GM19455 (cell line): ENCODE results near the gene GNE.
A peak's percentile ranks its signal among the peaks of the same experiment; 100 is the strongest.

ENCODE experiments used
- ATAC-seq: cut with Tn5 transposase; IDR thresholded peaks from one replicate; pipeline ENCODE4 v1.9.1; 2021; ENCODE audit not compliant: unreplicated experiment

The GNE gene

GRCh38 chr9:36169708-36170107 is 88.5 kb downstream of the GNE start:
- no peak for ATAC-seq

DNA sequence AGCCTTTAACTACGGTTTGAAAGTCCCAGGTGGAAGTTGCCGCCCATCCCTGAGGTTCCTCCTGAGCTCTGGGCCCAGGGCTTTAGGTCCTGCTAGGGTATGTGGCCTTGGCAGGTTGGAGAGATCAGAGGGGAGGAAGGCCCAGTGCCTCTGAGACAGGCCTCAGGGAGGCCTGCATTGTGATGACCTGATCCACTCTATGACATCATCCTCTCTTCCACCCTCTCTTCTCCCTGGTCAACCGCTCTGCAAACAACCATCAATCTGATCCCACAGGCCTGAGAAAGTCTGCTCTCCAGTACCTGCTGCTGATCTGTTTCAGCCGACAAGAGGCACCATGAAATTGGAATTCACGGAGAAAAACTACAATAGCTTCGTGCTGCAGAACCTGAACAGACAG is 89.1 kb downstream of the GNE start, which contains the start of gene CCIN:
CCIN (plus strand) TSS at position 223 of the 400 bp plus-strand sequence; CDS start at position 338, 115 bp downstream.
- no peak for ATAC-seq

DNA sequence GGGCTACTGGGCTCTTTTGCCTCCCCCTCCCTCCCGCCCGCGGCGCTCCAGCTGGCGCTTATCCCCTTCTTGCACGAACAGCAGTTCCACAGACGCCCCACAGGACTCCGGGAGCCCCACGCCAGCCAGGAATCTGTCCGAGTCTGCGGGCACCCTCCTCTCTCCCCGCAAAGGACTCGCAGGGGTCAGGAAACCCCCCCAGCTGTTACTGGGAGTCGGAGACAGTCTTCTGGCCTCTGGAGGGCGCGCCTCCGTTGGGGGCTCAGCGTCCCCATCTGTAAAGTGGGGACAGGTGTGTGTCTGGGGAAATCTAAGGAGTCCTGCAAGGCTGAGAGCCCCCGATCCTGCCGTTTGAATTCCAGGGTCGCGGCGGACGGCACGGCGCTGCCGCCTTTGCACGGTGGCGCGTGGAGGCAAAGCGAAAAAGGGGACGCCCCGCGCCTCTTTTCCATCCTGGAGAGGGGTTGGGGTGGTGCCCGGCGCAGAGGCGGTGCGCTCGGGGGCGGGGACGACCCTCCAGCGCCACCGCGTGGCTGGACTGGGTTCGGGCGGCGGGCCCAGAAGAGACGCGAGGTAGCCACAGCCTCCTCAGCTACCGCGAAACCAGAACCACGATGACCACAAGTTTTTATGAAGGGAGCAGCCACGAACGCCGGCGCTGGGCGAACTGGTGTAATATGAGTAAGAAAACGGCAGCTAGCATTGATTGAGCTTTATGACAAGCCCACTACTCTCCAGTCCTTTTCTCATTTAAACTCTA is 91.9 kb downstream of the GNE start:
- ATAC-seq, result peak; percentile 80

GRCh38 chr9:36165826-36166167 is 92.5 kb downstream of the GNE start:
- no peak for ATAC-seq

- ATAC-seq, result no peak
Measured at GRCh38 chr9:36164989-36165388, 93.3 kb downstream of the GNE start.
